NK-92 treated with Interleukin-12 subunit alpha and Interleukin-12 subunit beta, amount 100 ng/mL, for 24 hours (cell line): ENCODE data around the gene BZW2.

Experiments
- DNase-seq: peaks from one replicate; lab custom pipeline; 2025; lab: John Stamatoyannopoulos, UW

Gene BZW2

DNA sequence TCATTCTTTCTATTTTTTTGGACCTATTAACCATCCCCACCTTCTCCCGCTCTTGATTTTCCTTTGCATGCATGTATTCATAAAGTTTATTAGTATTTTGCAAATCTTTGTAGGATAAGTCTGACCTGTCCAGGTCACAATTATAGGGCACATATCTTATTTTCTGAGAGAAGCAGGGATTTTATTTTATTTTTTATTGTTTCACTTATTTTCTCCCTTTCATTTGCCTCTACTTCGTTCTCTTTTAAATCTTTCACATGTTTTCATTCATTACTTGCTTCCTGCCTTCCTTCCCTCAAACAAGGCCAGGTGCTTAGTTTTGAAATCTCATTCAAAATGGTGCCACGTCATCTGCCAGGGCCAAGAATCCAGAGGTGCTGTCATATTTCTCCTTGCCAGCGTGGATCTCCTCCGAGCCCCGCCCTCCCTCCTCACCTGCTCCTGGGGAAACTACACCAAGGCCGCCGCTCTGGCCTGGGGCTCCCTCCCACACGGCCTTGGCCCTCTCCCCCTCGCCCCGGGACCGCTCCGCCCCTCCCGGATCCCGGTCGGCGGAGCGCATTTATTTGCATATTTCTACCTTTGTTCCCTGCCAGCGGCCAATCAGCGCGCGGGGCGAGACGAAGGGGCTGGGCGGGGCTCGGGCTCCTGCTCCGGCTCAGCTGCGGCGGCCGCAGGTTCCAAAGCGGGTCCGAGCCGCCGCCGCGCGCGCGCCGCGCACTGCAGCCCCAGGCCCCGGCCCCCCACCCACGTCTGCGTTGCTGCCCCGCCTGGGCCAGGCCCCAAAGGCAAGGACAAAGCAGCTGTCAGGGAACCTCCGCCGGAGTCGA lies 107.3 kb downstream of the BZW2 start, which contains the start of gene TSPAN13:
TSPAN13 (plus strand) TSS at position 654 of the 830 bp plus-strand sequence. CDS start 213 bp downstream, outside the sequence.
- no peak for DNase-seq

DNA sequence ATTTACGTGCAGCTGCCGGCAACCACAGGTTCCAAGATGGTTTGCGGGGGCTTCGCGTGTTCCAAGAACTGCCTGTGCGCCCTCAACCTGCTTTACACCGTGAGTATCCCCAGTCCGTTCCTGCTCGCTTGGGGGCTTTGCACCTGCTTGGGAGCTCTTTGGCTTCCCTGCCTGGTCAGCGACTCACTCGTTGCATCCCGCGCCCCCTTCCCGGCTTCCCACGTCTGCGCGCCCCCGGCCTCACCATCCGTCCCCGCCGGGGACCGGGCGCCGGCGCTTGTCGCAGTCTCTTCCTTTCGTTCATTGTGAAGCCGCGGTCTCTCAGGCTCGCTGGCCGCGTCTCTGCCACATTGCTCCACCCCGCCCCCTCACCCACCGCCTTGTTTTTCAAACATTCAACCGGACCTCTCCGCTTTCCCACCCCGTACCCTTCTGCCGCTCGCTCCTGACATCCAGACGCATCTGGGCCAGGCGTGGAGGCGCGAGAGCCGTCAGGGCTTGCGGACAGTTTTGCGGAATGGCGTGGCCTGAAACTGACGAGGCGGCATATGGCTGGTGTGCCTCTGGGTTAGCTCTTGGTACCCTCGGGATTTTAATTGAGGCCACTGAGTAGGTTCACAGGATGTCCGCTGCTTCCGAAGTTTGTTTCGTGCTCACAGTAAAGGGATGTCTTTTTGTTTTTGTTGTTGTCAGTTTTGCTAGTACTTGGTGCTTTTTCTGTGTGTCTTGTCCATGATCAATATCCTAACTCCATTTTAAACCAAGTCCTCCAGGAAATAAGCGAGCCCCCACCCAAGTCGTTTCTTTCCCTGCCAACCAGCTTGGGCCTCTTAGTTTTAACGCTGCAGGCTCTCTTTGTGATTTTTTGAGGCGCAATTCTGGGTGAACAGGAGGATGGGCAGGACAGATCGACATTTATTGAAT lies 108.2 kb downstream of the BZW2 start:
- no peak for DNase-seq

DNA sequence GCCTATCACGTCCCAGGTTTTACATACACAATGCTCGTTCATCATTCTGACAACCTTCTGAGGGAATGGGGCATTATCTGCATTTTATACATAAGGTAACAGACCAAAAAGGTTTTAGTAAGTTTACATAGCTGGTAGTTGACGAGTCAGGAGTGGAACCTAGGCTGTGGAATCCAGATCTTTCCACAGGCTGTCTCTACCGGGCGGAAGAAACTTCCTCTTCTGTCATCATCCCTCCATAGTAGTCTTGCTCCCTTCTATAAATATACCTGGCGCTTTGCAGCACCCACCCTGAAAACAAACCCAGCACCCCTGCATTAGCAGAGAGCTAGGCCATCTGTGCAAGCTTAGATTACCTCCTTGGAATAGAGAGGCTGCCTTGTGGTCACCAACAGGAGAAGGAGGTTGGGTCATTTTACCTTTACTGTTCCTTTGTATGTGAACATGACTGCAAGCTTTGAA lies 108.9 kb downstream of the BZW2 start:
- DNase-seq = no peak

DNA sequence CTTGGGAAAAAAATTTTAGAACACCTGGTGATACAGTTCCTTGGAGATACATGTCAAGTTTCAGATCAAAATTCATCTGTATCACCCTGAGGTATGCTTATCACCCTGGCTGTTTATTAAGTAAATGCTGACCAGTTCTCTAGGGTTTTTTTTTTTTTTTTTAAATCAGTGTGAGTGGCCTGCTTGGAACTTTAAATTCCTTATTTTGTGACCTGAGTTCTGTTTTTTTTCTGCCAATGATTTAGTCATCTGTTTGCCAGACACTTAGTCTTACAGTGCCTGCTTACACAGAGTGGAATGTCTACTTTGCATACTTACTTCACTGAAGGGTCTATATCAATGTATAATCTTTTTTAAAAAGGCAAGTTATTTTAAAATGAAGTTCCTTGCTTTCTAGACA lies 109.4 kb downstream of the BZW2 start:
- DNase-seq = no peak
